ENCODE data around the gene SYT12.

Gene SYT12

DNA sequence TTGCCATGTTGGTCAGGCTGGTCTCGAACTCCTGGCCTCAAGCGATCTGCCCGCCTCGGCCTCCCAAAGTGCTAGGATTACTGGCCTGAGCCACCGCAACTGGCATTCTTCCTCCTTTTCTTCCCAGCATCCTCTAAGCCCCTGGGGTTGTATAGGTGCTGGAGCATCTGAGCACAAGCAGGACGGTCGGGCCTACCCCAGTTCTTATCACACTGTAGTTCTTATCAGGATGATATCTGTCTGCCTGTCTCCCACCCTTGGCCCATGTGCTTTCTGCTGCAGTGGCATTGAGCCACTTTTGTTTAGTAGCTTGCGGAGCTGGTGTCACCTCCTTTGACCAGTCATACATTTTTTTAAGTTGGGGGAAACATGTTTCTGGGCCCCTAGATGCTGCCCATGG, 35.6 kb downstream of the SYT12 start (continued):
- TF ChIP-seq, protein P1, sequence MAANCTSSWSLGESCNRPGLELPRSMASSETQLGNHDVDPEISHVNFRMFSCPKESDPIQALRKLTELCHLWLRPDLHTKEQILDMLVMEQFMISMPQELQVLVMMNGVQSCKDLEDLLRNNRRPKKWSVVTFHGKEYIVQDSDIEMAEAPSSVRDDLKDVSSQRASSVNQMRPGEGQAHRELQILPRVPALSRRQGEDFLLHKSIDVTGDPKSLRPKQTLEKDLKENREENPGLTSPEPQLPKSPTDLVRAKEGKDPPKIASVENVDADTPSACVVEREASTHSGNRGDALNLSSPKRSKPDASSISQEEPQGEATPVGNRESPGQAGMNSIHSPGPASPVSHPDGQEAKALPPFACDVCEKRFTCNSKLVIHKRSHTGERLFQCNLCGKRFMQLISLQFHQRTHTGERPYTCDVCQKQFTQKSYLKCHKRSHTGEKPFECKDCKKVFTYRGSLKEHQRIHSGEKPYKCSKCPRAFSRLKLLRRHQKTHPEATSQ (tag by site-specific recombination; IDR thresholded peaks at IDR 0.05) = no peak
- TF ChIP-seq, protein P2, sequence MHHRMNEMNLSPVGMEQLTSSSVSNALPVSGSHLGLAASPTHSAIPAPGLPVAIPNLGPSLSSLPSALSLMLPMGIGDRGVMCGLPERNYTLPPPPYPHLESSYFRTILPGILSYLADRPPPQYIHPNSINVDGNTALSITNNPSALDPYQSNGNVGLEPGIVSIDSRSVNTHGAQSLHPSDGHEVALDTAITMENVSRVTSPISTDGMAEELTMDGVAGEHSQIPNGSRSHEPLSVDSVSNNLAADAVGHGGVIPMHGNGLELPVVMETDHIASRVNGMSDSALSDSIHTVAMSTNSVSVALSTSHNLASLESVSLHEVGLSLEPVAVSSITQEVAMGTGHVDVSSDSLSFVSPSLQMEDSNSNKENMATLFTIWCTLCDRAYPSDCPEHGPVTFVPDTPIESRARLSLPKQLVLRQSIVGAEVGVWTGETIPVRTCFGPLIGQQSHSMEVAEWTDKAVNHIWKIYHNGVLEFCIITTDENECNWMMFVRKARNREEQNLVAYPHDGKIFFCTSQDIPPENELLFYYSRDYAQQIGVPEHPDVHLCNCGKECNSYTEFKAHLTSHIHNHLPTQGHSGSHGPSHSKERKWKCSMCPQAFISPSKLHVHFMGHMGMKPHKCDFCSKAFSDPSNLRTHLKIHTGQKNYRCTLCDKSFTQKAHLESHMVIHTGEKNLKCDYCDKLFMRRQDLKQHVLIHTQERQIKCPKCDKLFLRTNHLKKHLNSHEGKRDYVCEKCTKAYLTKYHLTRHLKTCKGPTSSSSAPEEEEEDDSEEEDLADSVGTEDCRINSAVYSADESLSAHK (tag by site-specific recombination; IDR thresholded peaks at IDR 0.05) = no peak
- TF ChIP-seq ZNF37A (tag by site-specific recombination; IDR thresholded peaks at IDR 0.05) = no peak
- TF ChIP-seq ZNF514 (tag by site-specific recombination; IDR thresholded peaks at IDR 0.05) = no peak

DNA sequence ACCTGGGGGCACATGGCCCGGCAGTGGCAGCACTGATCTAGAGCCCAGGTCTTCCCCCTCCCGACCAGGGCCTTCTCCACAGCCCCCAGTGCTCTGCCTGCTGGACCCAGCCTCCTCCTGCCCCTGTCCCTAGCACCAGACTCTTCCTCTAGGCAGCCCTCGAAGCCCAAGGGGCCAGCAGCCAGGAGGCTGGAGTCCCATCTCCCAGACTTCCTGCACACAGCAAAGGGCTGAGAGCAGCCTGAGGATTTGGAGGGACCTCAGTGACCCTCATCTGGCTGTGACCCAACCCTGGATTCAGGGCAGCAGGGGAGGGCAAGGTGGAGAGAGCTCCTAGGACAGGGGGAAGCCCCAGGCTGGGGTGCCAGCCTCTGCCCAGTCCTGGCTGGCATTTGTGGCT, 36.7 kb downstream of the SYT12 start:
- Histone ChIP-seq H3K4me1 (ENCODE audit: control insufficient read depth, insufficient read depth, low read length) (peaks cover 9% of the 10 kb centered on the region), H3K4me3 (ENCODE audit: low read depth, low read length) (no peak overlapping the region), H3K27ac (ENCODE audit: extremely low read depth, low read depth, low read length) (no peak overlapping the region), H3K9me3 (ENCODE audit: control insufficient read depth, insufficient read depth, low read depth, low read length) (no peaks in the 10 kb centered on the region), H3K36me3 (ENCODE audit: control insufficient read depth in 2 of 2, insufficient read depth in 1 of 2, low read length in 2 of 2) (no peaks in the 10 kb centered on the region)
- ChIA-PET POLR2A (no interaction called here), CTCF (no interaction called here)
- 0 out of 2 replicates have a peak, but pooled peaks have one; percentile 19 for TF ChIP-seq GLIS2 (tag by site-specific recombination; IDR thresholded peaks at IDR 0.05)
- TF ChIP-seq ZNF202 (tag by site-specific recombination; IDR thresholded peaks at IDR 0.05; ENCODE audit: borderline replicate concordance) = no peak

DNA sequence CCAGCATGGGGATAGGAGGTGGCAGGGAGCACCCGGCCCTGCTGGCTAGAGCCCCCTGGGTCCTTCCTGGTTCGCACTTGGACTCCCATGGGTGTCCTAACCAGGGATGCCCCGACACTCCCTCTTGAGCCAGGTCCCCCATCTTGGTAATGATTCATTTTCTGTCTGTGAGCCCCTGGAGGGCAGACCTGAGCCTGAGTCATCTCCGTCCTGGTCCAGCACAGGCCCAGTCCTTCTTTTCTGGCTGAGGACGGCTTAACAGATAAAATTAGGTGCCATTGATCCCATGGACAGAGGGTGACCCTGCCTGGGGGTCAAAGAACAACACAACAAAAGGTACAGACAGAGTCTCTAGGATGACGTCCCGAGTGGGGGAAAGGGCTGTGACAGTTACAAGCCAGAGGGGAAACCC, 37.2 kb downstream of the SYT12 start:
- peaks cover 9% of the 10 kb centered on the region for H3K4me1 ChIP-seq (ENCODE audit: control insufficient read depth, insufficient read depth, low read length)

More for the DNA sequence above, 37.2 kb downstream of the SYT12 start:
- no peak overlapping the region for H3K4me3 ChIP-seq (ENCODE audit: low read depth, low read length)
- H3K9me3 ChIP-seq (ENCODE audit: control insufficient read depth, insufficient read depth, low read depth, low read length) = no peaks in the 10 kb centered on the region
- H3K27ac ChIP-seq (ENCODE audit: extremely low read depth, low read depth, low read length) = no peak overlapping the region
- ChIA-PET CTCF (no interaction called here), POLR2A (no interaction called here)
- H3K36me3 ChIP-seq (ENCODE audit: control insufficient read depth in 2 of 2, insufficient read depth in 1 of 2, low read length in 2 of 2) = no peaks in the 10 kb centered on the region
- no peak for TF ChIP-seq ZNF24 (tag by site-specific recombination; IDR thresholded peaks at IDR 0.05)
- TF ChIP-seq ZNF37A (tag by site-specific recombination; IDR thresholded peaks at IDR 0.05) = no peak
- no peak for TF ChIP-seq ZNF341 (tag by site-specific recombination; IDR thresholded peaks at IDR 0.05; ENCODE audit: low read depth)
- no peak for TF ChIP-seq ZNF354C (tag by site-specific recombination; IDR thresholded peaks at IDR 0.05; ENCODE audit: borderline replicate concordance, low read depth)
- TF ChIP-seq, protein P3, sequence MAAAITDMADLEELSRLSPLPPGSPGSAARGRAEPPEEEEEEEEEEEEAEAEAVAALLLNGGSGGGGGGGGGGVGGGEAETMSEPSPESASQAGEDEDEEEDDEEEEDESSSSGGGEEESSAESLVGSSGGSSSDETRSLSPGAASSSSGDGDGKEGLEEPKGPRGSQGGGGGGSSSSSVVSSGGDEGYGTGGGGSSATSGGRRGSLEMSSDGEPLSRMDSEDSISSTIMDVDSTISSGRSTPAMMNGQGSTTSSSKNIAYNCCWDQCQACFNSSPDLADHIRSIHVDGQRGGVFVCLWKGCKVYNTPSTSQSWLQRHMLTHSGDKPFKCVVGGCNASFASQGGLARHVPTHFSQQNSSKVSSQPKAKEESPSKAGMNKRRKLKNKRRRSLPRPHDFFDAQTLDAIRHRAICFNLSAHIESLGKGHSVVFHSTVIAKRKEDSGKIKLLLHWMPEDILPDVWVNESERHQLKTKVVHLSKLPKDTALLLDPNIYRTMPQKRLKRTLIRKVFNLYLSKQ (tag by site-specific recombination; IDR thresholded peaks at IDR 0.05; ENCODE audit: borderline replicate concordance) = no peak
- TF ChIP-seq, protein P4, sequence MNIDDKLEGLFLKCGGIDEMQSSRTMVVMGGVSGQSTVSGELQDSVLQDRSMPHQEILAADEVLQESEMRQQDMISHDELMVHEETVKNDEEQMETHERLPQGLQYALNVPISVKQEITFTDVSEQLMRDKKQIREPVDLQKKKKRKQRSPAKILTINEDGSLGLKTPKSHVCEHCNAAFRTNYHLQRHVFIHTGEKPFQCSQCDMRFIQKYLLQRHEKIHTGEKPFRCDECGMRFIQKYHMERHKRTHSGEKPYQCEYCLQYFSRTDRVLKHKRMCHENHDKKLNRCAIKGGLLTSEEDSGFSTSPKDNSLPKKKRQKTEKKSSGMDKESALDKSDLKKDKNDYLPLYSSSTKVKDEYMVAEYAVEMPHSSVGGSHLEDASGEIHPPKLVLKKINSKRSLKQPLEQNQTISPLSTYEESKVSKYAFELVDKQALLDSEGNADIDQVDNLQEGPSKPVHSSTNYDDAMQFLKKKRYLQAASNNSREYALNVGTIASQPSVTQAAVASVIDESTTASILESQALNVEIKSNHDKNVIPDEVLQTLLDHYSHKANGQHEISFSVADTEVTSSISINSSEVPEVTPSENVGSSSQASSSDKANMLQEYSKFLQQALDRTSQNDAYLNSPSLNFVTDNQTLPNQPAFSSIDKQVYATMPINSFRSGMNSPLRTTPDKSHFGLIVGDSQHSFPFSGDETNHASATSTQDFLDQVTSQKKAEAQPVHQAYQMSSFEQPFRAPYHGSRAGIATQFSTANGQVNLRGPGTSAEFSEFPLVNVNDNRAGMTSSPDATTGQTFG (tag by site-specific recombination; IDR thresholded peaks at IDR 0.05; ENCODE audit: borderline replicate concordance) = no peak
- TF ChIP-seq ZNF521 (tag by site-specific recombination; IDR thresholded peaks at IDR 0.05) = no peak
- TF ChIP-seq ZEB2 (tag by site-specific recombination; IDR thresholded peaks at IDR 0.05) = no peak
- TF ChIP-seq ZNF433 (tag by site-specific recombination; IDR thresholded peaks at IDR 0.05; ENCODE audit: low read depth) = no peak
- TF ChIP-seq OVOL3 (tag by site-specific recombination; IDR thresholded peaks at IDR 0.05) = no peak
- no peak for TF ChIP-seq SETDB1 (IDR thresholded peaks at IDR 0.05; ENCODE audit: insufficient read length, low read length)
- no peak for TF ChIP-seq ZNF16 (tag by site-specific recombination; IDR thresholded peaks at IDR 0.05; ENCODE audit: low read depth)
- no peak for TF ChIP-seq ZNF2 (tag by site-specific recombination; IDR thresholded peaks at IDR 0.05)
- no peak for TF ChIP-seq ZNF473 (tag by site-specific recombination; IDR thresholded peaks at IDR 0.05)
- TF ChIP-seq ZNF157 (tag by site-specific recombination; IDR thresholded peaks at IDR 0.05) = no peak
